CD4-positive, alpha-beta T cell treated with Interleukin-21 for 1 hour (primary cell): Measurements from ENCODE around the gene CTSL.

Source experiments
- DNase-seq: peaks from one replicate; pipeline ENCODE4 v3.0.0-alpha.2; 2020

The CTSL gene

GRCh38 chr9:87701491-87701890, 24.4 kb upstream of the CTSL start:
- no peak for DNase-seq

GRCh38 chr9:87701931-87702421, 23.9 kb upstream of the CTSL start:
- no peak for DNase-seq

- no peak for DNase-seq
Measured at GRCh38 chr9:87702921-87703320, 23.0 kb upstream of the CTSL start.

GRCh38 chr9:87703636-87704276, 22.2 kb upstream of the CTSL start:
- DNase-seq = no peak

- no peak for DNase-seq
Measured at GRCh38 chr9:87704342-87704741, 21.6 kb upstream of the CTSL start.

GRCh38 chr9:87706066-87706739, 19.7 kb upstream of the CTSL start:
- no peak for DNase-seq

GRCh38 chr9:87707805-87708506, 18.0 kb upstream of the CTSL start:
- no peak for DNase-seq

GRCh38 chr9:87708546-87708945, 17.4 kb upstream of the CTSL start:
- no peak for DNase-seq

GRCh38 chr9:87708986-87709728, 16.8 kb upstream of the CTSL start:
- peak; percentile 19 for DNase-seq

- DNase-seq = no peak
Measured at GRCh38 chr9:87710443-87710842, 15.5 kb upstream of the CTSL start.

- no peak for DNase-seq
Measured at GRCh38 chr9:87711857-87712800, 13.8 kb upstream of the CTSL start.

GRCh38 chr9:87712801-87713277, 13.1 kb upstream of the CTSL start:
- no peak for DNase-seq

- no peak for DNase-seq
Measured at GRCh38 chr9:87713278-87713987, 12.5 kb upstream of the CTSL start.

- DNase-seq = no peak
Measured at GRCh38 chr9:87713988-87714330, 12.0 kb upstream of the CTSL start.

- no peak for DNase-seq
Measured at GRCh38 chr9:87714819-87715218, 11.1 kb upstream of the CTSL start.

GRCh38 chr9:87716141-87716540, 9.8 kb upstream of the CTSL start:
- DNase-seq = no peak

- no peak for DNase-seq
Measured at GRCh38 chr9:87717456-87717855, 8.5 kb upstream of the CTSL start.

- no peak for DNase-seq
Measured at GRCh38 chr9:87718231-87718630, 7.7 kb upstream of the CTSL start.

GRCh38 chr9:87718852-87719612, 6.9 kb upstream of the CTSL start:
- no peak for DNase-seq

GRCh38 chr9:87720173-87720572, 5.7 kb upstream of the CTSL start:
- no peak for DNase-seq
